Stimulated activated CD4-positive, alpha-beta T cell treated with anti-CD3 and anti-CD28 coated beads, Interleukin-1b, Interleukin-23, amount 100 ng/mL, for 4 hours (primary cell): ENCODE data around the gene FYB1.

Experiments used
- DNase-seq, 2 donors: peaks; one replicate each; pipeline ENCODE4 v3.0.0-alpha.2; 2020; ENCODE audit warnings: low read depth in 2 of 2

Gene FYB1

DNA sequence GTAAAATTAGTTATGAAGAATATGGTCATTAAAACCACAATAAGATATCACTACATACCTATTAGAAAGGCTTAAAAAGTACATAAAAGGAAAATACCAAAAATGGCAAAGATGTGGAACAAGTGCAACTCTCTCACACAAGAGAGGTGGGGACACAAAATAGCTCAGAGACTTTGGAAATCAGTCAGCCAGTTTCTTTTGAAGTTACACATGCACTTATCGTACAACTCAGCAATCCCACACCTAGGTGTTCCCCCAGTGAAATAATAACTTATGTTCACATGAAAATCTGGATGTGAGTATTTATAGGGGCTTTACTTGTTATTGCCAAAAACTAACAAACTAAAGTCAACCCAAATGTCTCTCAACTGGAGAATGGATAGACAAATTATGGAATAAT is 135.4 kb downstream of the FYB1 start:
- no peak for DNase-seq

- no peak for DNase-seq
These were observed 136.4 kb downstream of the FYB1 start for GRCh38 chr5:39082995-39083394.

DNA sequence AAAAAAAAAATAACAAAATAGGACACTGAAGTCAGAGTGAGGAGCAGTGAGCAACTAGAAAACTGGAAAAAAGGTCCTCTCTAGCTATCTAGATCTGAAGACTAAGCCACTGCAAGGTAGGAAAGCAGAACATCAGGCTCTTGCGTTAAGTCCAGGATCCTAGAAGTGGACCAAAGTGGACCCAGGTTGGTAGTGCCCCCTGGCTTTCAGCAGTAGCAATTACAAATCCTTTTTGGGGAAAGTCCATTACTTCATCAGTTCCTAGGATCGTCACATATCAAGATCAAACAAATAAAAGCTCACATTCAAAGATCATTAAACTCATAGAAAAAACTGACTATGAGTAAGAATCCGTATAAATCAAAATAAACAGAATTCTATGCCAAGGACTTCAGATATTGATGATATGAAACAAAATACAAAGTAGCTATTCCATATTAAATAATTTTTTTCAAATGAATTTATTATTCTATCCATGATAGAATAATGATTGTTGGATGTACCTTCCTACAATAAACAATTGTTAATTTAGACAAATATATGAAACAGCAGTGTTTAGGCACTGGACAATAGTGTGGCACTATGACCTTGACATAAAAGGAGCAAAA is 138.7 kb downstream of the FYB1 start:
- no peak for DNase-seq

GRCh38 chr5:39080168-39080567 is 139.2 kb downstream of the FYB1 start:
- DNase-seq, result no peak

GRCh38 chr5:39079147-39079546 is 140.2 kb downstream of the FYB1 start:
- DNase-seq, result no peak

- no peak for DNase-seq
These were observed 142.3 kb downstream of the FYB1 start for GRCh38 chr5:39076757-39077728.

GRCh38 chr5:39076101-39076756 is 143.1 kb downstream of the FYB1 start:
- no peak for DNase-seq

- peak; percentile 88 to 91 for DNase-seq
These were observed 145.1 kb downstream of the FYB1 start, which contains the start of gene RICTOR for GRCh38 chr5:39074017-39074814. RICTOR (minus strand) TSS chr5:39074399; CDS start chr5:39074377, 22 bp downstream.

DNA sequence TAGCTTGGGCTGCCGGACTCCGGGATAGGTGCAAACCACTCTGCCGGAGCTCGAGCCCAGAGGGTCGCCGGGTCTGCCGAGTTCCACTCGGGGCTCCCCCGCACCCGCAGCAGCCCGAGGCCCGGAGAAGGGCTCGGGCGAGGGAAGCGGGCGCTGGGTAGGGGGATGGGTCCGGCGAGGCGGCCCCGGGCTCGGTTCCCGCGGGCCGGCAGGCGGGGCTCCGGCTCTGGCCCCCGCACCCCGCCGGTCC is 145.7 kb downstream of the FYB1 start:
- peak in 1 of 2 donors; percentile 27 for DNase-seq

GRCh38 chr5:39072925-39073766 is 146.2 kb downstream of the FYB1 start:
- DNase-seq, result peak; percentile 3 to 18

DNA sequence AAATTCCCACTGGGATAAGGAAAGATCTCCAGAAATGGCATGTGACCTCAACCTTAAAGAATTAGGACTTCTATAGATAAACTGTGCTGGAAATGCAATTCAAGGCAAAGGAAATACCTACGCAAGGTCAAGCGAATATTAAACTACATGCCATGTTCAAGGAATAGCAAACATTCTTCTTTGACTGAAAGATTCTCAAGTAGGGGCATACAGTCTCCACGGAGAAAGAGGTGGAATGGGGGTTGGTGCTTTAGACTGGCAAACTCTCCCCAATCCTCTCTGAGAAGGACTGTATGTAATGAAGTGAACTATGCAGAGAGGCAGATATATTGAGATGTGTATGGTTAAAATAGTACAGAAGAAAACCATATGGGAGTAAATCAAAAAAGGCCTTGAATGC is 151.3 kb downstream of the FYB1 start:
- no peak for DNase-seq

GRCh38 chr5:39064450-39064849 is 154.9 kb downstream of the FYB1 start:
- no peak for DNase-seq

DNA sequence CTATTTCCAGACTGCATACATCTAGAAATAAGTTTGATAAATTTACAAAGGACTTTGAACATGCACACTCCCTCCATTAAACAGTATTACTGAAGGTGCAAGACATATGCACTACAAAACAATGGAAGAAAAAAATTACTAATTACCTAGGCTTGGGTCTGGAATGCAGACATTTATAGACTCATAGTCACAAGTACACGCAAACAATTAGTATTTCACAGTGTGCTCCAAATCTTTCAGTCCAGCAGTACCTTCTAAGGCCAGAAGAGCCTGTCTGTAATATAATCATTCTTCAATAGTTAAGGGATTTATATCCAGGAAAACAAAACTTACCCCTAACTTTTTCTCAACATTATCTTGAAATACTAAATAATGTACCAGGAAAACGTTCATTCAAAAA is 156.3 kb downstream of the FYB1 start:
- DNase-seq, result no peak

DNA sequence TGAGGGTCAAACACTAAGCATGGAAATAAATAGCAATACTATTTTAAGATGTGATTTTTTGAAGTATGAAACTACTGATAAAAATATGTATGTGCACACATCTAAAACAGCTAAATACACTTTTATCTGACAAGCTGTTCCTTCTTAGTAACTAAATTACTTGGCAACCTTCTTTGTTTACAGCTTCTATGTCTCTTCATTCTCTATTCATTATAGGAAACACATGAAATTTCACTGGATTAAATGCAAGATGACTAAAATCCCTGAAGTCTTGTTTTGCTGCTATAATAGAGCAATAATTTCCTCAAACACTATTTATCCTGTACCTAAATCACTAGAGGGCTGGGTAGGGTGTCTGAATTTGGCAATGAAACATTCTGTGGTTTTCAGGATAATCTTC is 156.8 kb downstream of the FYB1 start:
- no peak for DNase-seq

GRCh38 chr5:39062104-39062503 is 157.3 kb downstream of the FYB1 start:
- no peak for DNase-seq

GRCh38 chr5:39059064-39059463 is 160.3 kb downstream of the FYB1 start:
- no peak for DNase-seq

- DNase-seq, result no peak
These were observed 161.0 kb downstream of the FYB1 start for GRCh38 chr5:39058178-39058921.

GRCh38 chr5:39057734-39058133 is 161.6 kb downstream of the FYB1 start:
- DNase-seq, result no peak

DNA sequence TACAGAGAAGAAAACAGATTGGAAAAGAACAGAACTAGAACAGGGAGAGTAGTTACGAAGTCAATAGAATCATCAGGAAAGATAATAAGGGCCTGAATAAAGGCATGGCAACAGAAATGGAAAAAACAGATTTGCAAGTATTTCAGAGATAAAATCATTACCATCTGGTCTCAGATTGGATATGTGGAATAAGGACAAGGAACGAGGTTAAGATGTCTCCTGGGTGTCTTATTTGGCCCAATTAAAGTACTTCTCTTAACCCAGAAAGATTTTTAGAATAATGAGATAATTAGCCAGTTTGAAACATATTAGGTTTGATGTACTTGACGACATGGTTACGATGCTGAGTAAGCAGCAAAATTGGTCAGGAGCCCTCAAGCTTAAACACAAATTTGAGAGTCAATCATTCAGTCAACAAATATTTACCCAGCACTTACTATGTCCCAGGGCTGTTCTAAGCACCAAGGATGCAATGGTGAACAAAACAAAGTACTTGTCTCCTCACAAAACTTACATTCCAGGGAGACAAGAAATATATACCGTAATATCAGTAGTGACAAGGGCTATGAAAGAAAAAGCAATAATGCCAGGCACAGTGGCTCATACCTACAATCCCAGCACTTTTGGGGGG is 163.5 kb downstream of the FYB1 start:
- DNase-seq, result no peak
